GM23338 (cell line): ENCODE measurements around the gene PKIB. TPM values are rescaled to one million over a fixed set of nuclear protein-coding genes. Genes with fewer than 3 reads are reported as not detected.

Experiments
- ATAC-seq: fragments of 200-7000 bp; cut with Tn5 transposase; 3 replicates; pipeline ENCODE4 v1.9.1; 2020
- DNase-seq: peaks from one replicate; pipeline ENCODE4 v3.0.0-alpha.2; 2015; ENCODE audit warnings: low spot score
- H2AFZ ChIP-seq: fragments of 200-600 bp; sonication (generic); 2 replicates; pipeline ENCODE4 v1.8.0; 2016; ENCODE audit warnings: antibody characterized with exemption, mild to moderate bottlenecking, moderate library complexity
- H3F3A ChIP-seq: fragments of 200-600 bp; sonication (generic); replicated peaks from 2 replicates; pipeline ENCODE4 v1.8.0; 2017; ENCODE audit warnings: antibody characterized with exemption, mixed run types, low read depth
- H3K27ac ChIP-seq: fragments of 200-600 bp; sonication (generic); 2 replicates; pipeline ENCODE4 v1.6.1; 2016; ENCODE audit warnings: low read depth
- H3K27me3 ChIP-seq: fragments of 200-600 bp; sonication (generic); 2 replicates; pipeline ENCODE4 v1.8.0; 2016; ENCODE audit warnings: mild to moderate bottlenecking, mixed run types, moderate library complexity; ENCODE audit not compliant: insufficient read depth
- H3K36me3 ChIP-seq: fragments of 200-600 bp; sonication (generic); 2 replicates; pipeline ENCODE4 v1.8.0; 2016; ENCODE audit warnings: mild to moderate bottlenecking; ENCODE audit not compliant: insufficient read depth
- H3K4me1 ChIP-seq: fragments of 200-600 bp; sonication (generic); 2 replicates; pipeline ENCODE4 v1.8.0; 2016; ENCODE audit warnings: mild to moderate bottlenecking, moderate library complexity; ENCODE audit not compliant: insufficient read depth
- H3K4me2 ChIP-seq: fragments of 200-600 bp; sonication (generic); 2 replicates; pipeline ENCODE4 v1.7.1; 2017; ENCODE audit warnings: mixed run types
- H3K4me3 ChIP-seq: fragments of 200-600 bp; sonication (generic); 2 replicates; pipeline ENCODE4 v1.6.1; 2016; ENCODE audit warnings: mixed run types
- H3K79me2 ChIP-seq: fragments of 200-600 bp; sonication (generic); replicated peaks from 2 replicates; pipeline ENCODE4 v1.8.0; 2017; ENCODE audit warnings: mild to moderate bottlenecking; ENCODE audit not compliant: insufficient read depth
- H3K9me2 ChIP-seq: fragments of 200-600 bp; sonication (generic); 2 replicates; pipeline ENCODE4 v1.8.0; 2017; ENCODE audit not compliant: insufficient read depth
- H4K20me1 ChIP-seq: fragments of 200-600 bp; sonication (generic); replicated peaks from 2 replicates; pipeline ENCODE4 v1.8.0; 2017; ENCODE audit warnings: mild to moderate bottlenecking; ENCODE audit not compliant: insufficient read depth
- H3K27ac Mint-ChIP-seq: 2 replicates; pipeline ENCODE4 v1.8.0; 2020; ENCODE audit warnings: inconsistent platforms, mild to moderate bottlenecking, moderate library complexity, mixed read lengths
- H3K27me3 Mint-ChIP-seq: 3 replicates; pipeline ENCODE4 v1.8.0; 2022; ENCODE audit warnings: low read depth, mild to moderate bottlenecking, moderate library complexity, mixed read lengths, inconsistent platforms; ENCODE audit not compliant: insufficient read depth, poor library complexity
- H3K36me3 Mint-ChIP-seq: 3 replicates; pipeline ENCODE4 v1.8.0; 2021; ENCODE audit warnings: low read depth, mild to moderate bottlenecking, inconsistent platforms, moderate library complexity, mixed read lengths
- H3K4me1 Mint-ChIP-seq: 3 replicates; pipeline ENCODE4 v1.8.0; 2020; ENCODE audit warnings: mild to moderate bottlenecking, inconsistent platforms, mixed read lengths
- H3K4me3 Mint-ChIP-seq: 3 replicates; pipeline ENCODE4 v1.8.0; 2021; ENCODE audit warnings: moderate library complexity, mild to moderate bottlenecking, inconsistent platforms, mixed read lengths
- H3K9me3 Mint-ChIP-seq: 3 replicates; pipeline ENCODE4 v1.8.0; 2020; ENCODE audit warnings: moderate library complexity, mild to moderate bottlenecking, inconsistent platforms, mixed read lengths
- CREB1 ChIP-seq: fragments of 250-450 bp; sonication (Bioruptor Pico); IDR thresholded peaks from 2 replicates; pipeline ENCODE4 v1.5.0; 2020; ENCODE audit warnings: low read depth, mild to moderate bottlenecking, moderate library complexity
- ETS1 ChIP-seq: IDR thresholded peaks from 2 replicates; pipeline ENCODE4 v1.6.1; 2016; ENCODE audit warnings: antibody characterized with exemption
- EZH2 ChIP-seq: fragments of 200-600 bp; sonication (generic); IDR thresholded peaks from one replicate; pipeline ENCODE4 v1.8.0; 2017; ENCODE audit warnings: antibody characterized with exemption, mild to moderate bottlenecking, low read depth; ENCODE audit not compliant: unreplicated experiment
- EZH2phosphoT487 ChIP-seq: fragments of 200-600 bp; sonication (generic); IDR thresholded peaks from one replicate; pipeline ENCODE4 v1.8.1; 2018; ENCODE audit warnings: antibody characterized with exemption; ENCODE audit not compliant: unreplicated experiment
- JUNB ChIP-seq: IDR thresholded peaks from one replicate; pipeline ENCODE4 v1.6.1; 2016; ENCODE audit warnings: antibody characterized with exemption; ENCODE audit not compliant: unreplicated experiment
- POLR2AphosphoS5 ChIP-seq: IDR thresholded peaks from 2 replicates; pipeline ENCODE4 v1.6.1; 2016; ENCODE audit warnings: antibody characterized with exemption, low read depth
- REST ChIP-seq: IDR thresholded peaks from one replicate; pipeline ENCODE4 v1.6.1; 2018; ENCODE audit warnings: antibody characterized with exemption; ENCODE audit not compliant: unreplicated experiment
- STAT1 ChIP-seq: IDR thresholded peaks from one replicate; pipeline ENCODE4 v1.6.1; 2016; ENCODE audit warnings: antibody characterized with exemption; ENCODE audit not compliant: unreplicated experiment
- ZNF114 ChIP-seq: fragments of 250-450 bp; sonication (Bioruptor Pico); IDR thresholded peaks from 2 replicates; pipeline ENCODE4 v1.5.0; 2020; ENCODE audit warnings: mild to moderate bottlenecking, moderate library complexity
- ZNF331 ChIP-seq: fragments of 250-450 bp; sonication (Bioruptor Pico); IDR thresholded peaks from 2 replicates; pipeline ENCODE4 v1.5.0; 2020; ENCODE audit warnings: low read depth, mild to moderate bottlenecking, moderate library complexity
- ZNF462 ChIP-seq: fragments of 250-450 bp; sonication (Bioruptor Pico); IDR thresholded peaks from 2 replicates; pipeline ENCODE4 v1.5.0; 2020; ENCODE audit warnings: mild to moderate bottlenecking, moderate library complexity
- polyA plus RNA-seq: library from polyadenylated mRNA; unstranded; fragments of >200 nt; fragmentation: Nextera tagmentation; extraction: Ambion mirVana; gene quantifications from 2 replicates; pipeline ENCODE4 v1.2.1, GENCODE V29; 2016
- total RNA-seq: library from RNA; depleted of rRNA; stranded (reverse); fragments of >200 nt; shearing (Covaris generic); gene quantifications from 2 replicates; pipeline ENCODE4 v1.2.3, GENCODE V29; 2014

PKIB gene
- total and polyA plus RNA-seq, 2 experiments from 2014 or later = 125 to 170 TPM

- H3K27me3 ChIP-seq = no peaks in the 10 kb centered on the region
- Mint-ChIP-seq H3K4me1 (peaks cover 7% of the 10 kb centered on the region), H3K4me3 (no peak overlapping the region), H3K9me3 (no peaks in the 10 kb centered on the region), H3K27me3 (peaks cover 5% of the 10 kb centered on the region), H3K27ac (no peak overlapping the region), H3K36me3 (no peaks in the 10 kb centered on the region)
- no peaks in the 10 kb centered on the region for H3K79me2 ChIP-seq
- DNase-seq = no peak
- H3K4me1 ChIP-seq = no peaks in the 10 kb centered on the region
- no peak overlapping the region for H3K4me3 ChIP-seq
- no peak overlapping the region for H3K27ac ChIP-seq
- H3K36me3 ChIP-seq = no peaks in the 10 kb centered on the region
- H4K20me1 ChIP-seq = peaks cover 2% of the 10 kb centered on the region; the same call in 1 of the 2 replicates
- no peak overlapping the region for H3K4me2 ChIP-seq
- ATAC-seq = no peak
- no peak overlapping the region for H2AFZ ChIP-seq
- TF ChIP-seq JUNB = no peak
- no peak for TF ChIP-seq STAT1
- TF ChIP-seq POLR2AphosphoS5 = no peak
- TF ChIP-seq ZNF331 (CRISPR knock-in tag) = no peak
- no peak for TF ChIP-seq REST
- TF ChIP-seq EZH2 = no peak
- TF ChIP-seq ETS1 = no peak
- TF ChIP-seq CREB1 = no peak
- no peak for TF ChIP-seq EZH2phosphoT487
- no peak for TF ChIP-seq ZNF114 (CRISPR knock-in tag)
- TF ChIP-seq ZNF462 = no peak
- H3F3A ChIP-seq = no peaks in the 10 kb centered on the region
- H3K9me2 ChIP-seq = peaks cover 3% of the 10 kb centered on the region
These were observed 91.5 kb downstream of the PKIB start for GRCh38 chr6:122701666-122702065.
